ENCODE results near the gene IKZF1.

GRCh38 chr7:50329775-50330174, 25.3 kb downstream of the IKZF1 start:
- TF ChIP-seq CTCF (IDR thresholded peaks at IDR 0.05) (no peak), POLR2A (IDR thresholded peaks at IDR 0.05) (no peak)

All from adrenal gland (tissue), 5 donors.